H9 (cell line): ENCODE results near the gene ACSF3. TPM values are rescaled to one million over a fixed set of nuclear protein-coding genes. Genes with fewer than 3 reads are reported as not detected.

Source experiments
- DNase-seq: peaks from one replicate; pipeline ENCODE4 v3.0.0-alpha.2; 2017
- H2AFZ ChIP-seq: one replicate; pipeline ENCODE4 v1.6.1; 2013; ENCODE audit warnings: mild to moderate bottlenecking, low read length, control low read depth, moderate library complexity
- H2AK5ac ChIP-seq: 2 replicates; pipeline ENCODE4 v1.6.1; 2013; ENCODE audit warnings: low read length, control low read depth, mixed read lengths; ENCODE audit not compliant: insufficient read length
- H2BK120ac ChIP-seq: one replicate; pipeline ENCODE4 v1.6.1; 2013; ENCODE audit warnings: low read depth, mild to moderate bottlenecking, low read length, control low read depth, inconsistent platforms; ENCODE audit not compliant: poor library complexity, severe bottlenecking
- H2BK12ac ChIP-seq: 2 replicates; pipeline ENCODE4 v1.6.1; 2013; ENCODE audit warnings: low read length, control low read depth, mixed read lengths, low read depth; ENCODE audit not compliant: insufficient read length
- H2BK15ac ChIP-seq: 2 replicates; pipeline ENCODE4 v1.6.1; 2013; ENCODE audit warnings: low read depth, low read length, control low read depth
- H2BK20ac ChIP-seq: one replicate; pipeline ENCODE4 v1.6.1; 2013; ENCODE audit warnings: low read depth, mild to moderate bottlenecking, low read length, control low read depth, inconsistent platforms; ENCODE audit not compliant: poor library complexity, severe bottlenecking
- H2BK5ac ChIP-seq: 2 replicates; pipeline ENCODE4 v1.6.1; 2013; ENCODE audit warnings: low read length, control low read depth, mixed read lengths; ENCODE audit not compliant: insufficient read length
- H3K14ac ChIP-seq: 2 replicates; pipeline ENCODE4 v1.6.1; 2013; ENCODE audit warnings: low read length, control low read depth; ENCODE audit not compliant: insufficient read depth
- H3K18ac ChIP-seq: 2 replicates; pipeline ENCODE4 v1.6.1; 2013; ENCODE audit warnings: low read depth, mild to moderate bottlenecking, mixed read lengths, low read length, control low read depth; ENCODE audit not compliant: insufficient read length
- H3K23ac ChIP-seq: 2 replicates; pipeline ENCODE4 v1.6.1; 2013; ENCODE audit warnings: low read length, control low read depth, mixed read lengths, low read depth; ENCODE audit not compliant: insufficient read length
- H3K23me2 ChIP-seq: 2 replicates; pipeline ENCODE4 v1.6.1; 2013; ENCODE audit warnings: low read depth, mild to moderate bottlenecking, mixed read lengths, low read length, control low read depth; ENCODE audit not compliant: insufficient read length, poor library complexity, severe bottlenecking
- H3K27ac ChIP-seq: 2 replicates; pipeline ENCODE4 v1.5.1; 2013; ENCODE audit warnings: low read length, control low read depth, mixed read lengths, low read depth; ENCODE audit not compliant: insufficient read length
- H3K27me3 ChIP-seq: 2 replicates; pipeline ENCODE4 v1.6.1; 2013; ENCODE audit warnings: low read length, control low read depth, inconsistent platforms; ENCODE audit not compliant: insufficient read depth
- H3K4ac ChIP-seq: 2 replicates; pipeline ENCODE4 v1.6.1; 2013; ENCODE audit warnings: low read depth, mild to moderate bottlenecking, control low read depth, inconsistent platforms, low read length, moderate library complexity
- H3K4me1 ChIP-seq: 2 replicates; pipeline ENCODE4 v1.6.1; 2013; ENCODE audit warnings: low read length, control low read depth, inconsistent platforms; ENCODE audit not compliant: insufficient read depth
- H3K4me2 ChIP-seq: 2 replicates; pipeline ENCODE4 v1.6.1; 2013; ENCODE audit warnings: low read length, control low read depth, mixed read lengths; ENCODE audit not compliant: insufficient read length, insufficient read depth
- H3K56ac ChIP-seq: 2 replicates; pipeline ENCODE4 v1.6.1; 2013; ENCODE audit warnings: low read depth, mild to moderate bottlenecking, mixed read lengths, low read length, control low read depth; ENCODE audit not compliant: insufficient read length
- H3K79me1 ChIP-seq: 2 replicates; pipeline ENCODE4 v1.6.1; 2013; ENCODE audit warnings: low read depth, mild to moderate bottlenecking, moderate library complexity, low read length, control low read depth, inconsistent platforms; ENCODE audit not compliant: insufficient read depth, poor library complexity, severe bottlenecking
- H3K79me2 ChIP-seq: 2 replicates; pipeline ENCODE4 v1.6.1; 2013; ENCODE audit warnings: low read length, control low read depth, inconsistent platforms; ENCODE audit not compliant: insufficient read depth
- H3K9ac ChIP-seq: 2 replicates; pipeline ENCODE4 v1.6.1; 2013; ENCODE audit warnings: low read length, control low read depth, mixed read lengths; ENCODE audit not compliant: insufficient read length; ENCODE audit errors: extremely low read depth
- H3K9me3 ChIP-seq: one replicate; pipeline ENCODE4 v1.6.1; 2013; ENCODE audit warnings: low read depth, low read length, inconsistent platforms; ENCODE audit not compliant: control insufficient read depth
- H3T11ph ChIP-seq: one replicate; pipeline ENCODE4 v1.6.1; 2013; ENCODE audit warnings: mild to moderate bottlenecking, low read length, control low read depth, inconsistent platforms
- H4K20me1 ChIP-seq: one replicate; pipeline ENCODE4 v1.6.1; 2013; ENCODE audit not compliant: control insufficient read depth, insufficient read length, insufficient read depth
- H4K5ac ChIP-seq: 2 replicates; pipeline ENCODE4 v1.6.1; 2013; ENCODE audit warnings: low read depth, mild to moderate bottlenecking, mixed read lengths, low read length, control low read depth; ENCODE audit not compliant: insufficient read length
- H4K8ac ChIP-seq: replicated peaks from 2 replicates; pipeline ENCODE4 v1.6.1; 2013; ENCODE audit warnings: low read length, control low read depth, mixed read lengths, low read depth; ENCODE audit not compliant: insufficient read length
- H4K91ac ChIP-seq: 2 replicates; pipeline ENCODE4 v1.6.1; 2013; ENCODE audit warnings: low read depth, mild to moderate bottlenecking, moderate library complexity, mixed read lengths, low read length, control low read depth; ENCODE audit not compliant: insufficient read length
- H3K27ac Mint-ChIP-seq, 3 experiments: 2 replicates in 2 of 3; 3 replicates in 1 of 3; pipeline ENCODE4 v1.8.0; 2020 to 2021; ENCODE audit warnings: mixed read lengths in 3 of 3, mild to moderate bottlenecking in 1 of 3, moderate library complexity in 1 of 3
- H3K27me3 Mint-ChIP-seq: 2 replicates; pipeline ENCODE4 v1.8.0; 2021; ENCODE audit warnings: low read depth, mild to moderate bottlenecking, moderate library complexity, mixed read lengths
- H3K36me3 Mint-ChIP-seq, 3 experiments: 2 replicates in 2 of 3; 3 replicates in 1 of 3; pipeline ENCODE4 v1.8.0; 2020 to 2021; ENCODE audit warnings: low read depth in 3 of 3, mixed read lengths in 3 of 3; ENCODE audit not compliant: insufficient read depth in 1 of 3
- H3K4me1 Mint-ChIP-seq, 2 experiments: 2 replicates each; pipeline ENCODE4 v1.8.0; 2020; ENCODE audit warnings: mixed read lengths in 2 of 2
- H3K4me3 Mint-ChIP-seq, 2 experiments: 2 replicates in 1 of 2; 3 replicates in 1 of 2; pipeline ENCODE4 v1.8.0; 2020 to 2021; ENCODE audit warnings: mild to moderate bottlenecking in 2 of 2, mixed read lengths in 2 of 2, moderate library complexity in 1 of 2
- H3K9me3 Mint-ChIP-seq, 2 experiments: 2 replicates in 1 of 2; 3 replicates in 1 of 2; pipeline ENCODE4 v1.8.0; 2020; ENCODE audit warnings: mild to moderate bottlenecking in 2 of 2, mixed read lengths in 2 of 2, moderate library complexity in 1 of 2
- WGBS: extraction: QIAGEN DNeasy Blood & Tissue Kit; methylation state at CpG from one replicate; pipeline ENCODE4 v1.1.7; 2013; ENCODE audit warnings: missing lambda C conversion rate, low lambda C conversion rate, mixed read lengths; ENCODE audit not compliant: insufficient read length; ENCODE audit errors: extremely low coverage; 5-methylcytosine and 5-hydroxymethylcytosine counted together
- total RNA-seq: library from RNA; stranded (reverse); gene quantifications from 2 replicates; pipeline ENCODE4 v1.2.1, GENCODE V29; 2021
- TF ChIP-seq, protein P1 (sequence below): fragments of 200-600 bp; sonication (generic); conservative IDR thresholded peaks from 3 replicates; pipeline ENCODE4 v1.8.0; 2021; ENCODE audit warnings: antibody characterized with exemption, mild to moderate bottlenecking

The ACSF3 gene
- total RNA-seq, 1 experiment from 2014 or later = 31.3 TPM

DNA sequence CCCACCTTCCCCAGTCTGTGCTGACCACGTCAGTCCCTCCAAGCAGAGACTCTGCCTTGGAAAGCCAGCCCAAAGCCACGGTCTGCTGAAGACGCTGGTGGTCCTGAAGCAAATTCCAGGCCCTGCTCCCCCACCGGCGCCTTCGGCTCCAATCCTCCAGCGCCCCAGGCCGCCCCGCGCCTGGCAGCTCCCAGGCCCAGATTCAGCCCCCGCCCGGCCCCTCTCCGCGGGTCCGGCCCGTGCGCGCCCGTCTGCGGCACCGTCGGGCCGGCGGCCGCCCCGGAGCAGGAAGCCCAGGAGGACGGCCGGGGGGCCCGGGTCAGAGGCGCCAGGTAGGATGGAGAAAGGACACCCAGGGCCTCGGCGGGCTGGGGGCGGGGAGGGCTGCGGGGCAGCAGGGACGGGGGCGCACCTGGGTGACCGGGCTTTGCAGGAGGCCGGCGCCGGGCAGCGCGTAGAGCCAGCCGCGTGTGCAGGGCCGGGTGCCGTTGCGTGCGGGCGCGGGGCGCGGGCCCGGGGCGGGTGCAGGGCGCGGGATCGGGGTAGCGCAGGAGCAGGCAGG lies 107.3 kb downstream of the ACSF3 start:
- peak; percentile 40 for DNase-seq
- no CpG with 5 or more reads among the region's 58 CpGs for WGBS
- H3K9ac ChIP-seq = no peak overlapping the region
- H3K4me1 Mint-ChIP-seq = peaks cover 6 to 11% of the 10 kb centered on the region in 2 experiments; a peak in 2 of 4 replicates
- H2BK5ac ChIP-seq = no peak overlapping the region
- no peak overlapping the region for H3T11ph ChIP-seq
- peak overlapping the region; percentile 58 to 79 for H3K4me3 Mint-ChIP-seq
- H2AFZ ChIP-seq = no peak overlapping the region
- H3K36me3 Mint-ChIP-seq = no peaks in the 10 kb centered on the region; a peak in 1 of 7 replicates
- no peak overlapping the region for H3K4ac ChIP-seq
- no peak overlapping the region for H3K56ac ChIP-seq
- H3K79me1 ChIP-seq = no peaks in the 10 kb centered on the region
- H3K9me3 Mint-ChIP-seq = peaks cover 5 to 6% of the 10 kb centered on the region in 2 experiments; a peak in 2 of 5 replicates
- peak overlapping the region; percentile 39 for H3K4me2 ChIP-seq
- H2BK120ac ChIP-seq = no peak overlapping the region
- H3K18ac ChIP-seq = no peak overlapping the region
- H3K27ac Mint-ChIP-seq = no peak overlapping the region
- H4K8ac ChIP-seq = no peak overlapping the region
- no peak overlapping the region for H2BK20ac ChIP-seq
- H3K27me3 Mint-ChIP-seq = peaks cover 54% of the 10 kb centered on the region
- no peak overlapping the region for H3K23ac ChIP-seq
- peaks cover 7% of the 10 kb centered on the region; the same call in 1 of the 2 replicates for H3K27me3 ChIP-seq
- H4K91ac ChIP-seq = no peak overlapping the region
- no peaks in the 10 kb centered on the region for H4K20me1 ChIP-seq
- no peak overlapping the region for H2BK15ac ChIP-seq
- no peak overlapping the region; the same call in 1 of the 2 replicates for H3K14ac ChIP-seq
- H3K23me2 ChIP-seq = peaks cover 8% of the 10 kb centered on the region
- no peak overlapping the region for H2BK12ac ChIP-seq
- H3K4me1 ChIP-seq = no peaks in the 10 kb centered on the region
- TF ChIP-seq, protein P1, sequence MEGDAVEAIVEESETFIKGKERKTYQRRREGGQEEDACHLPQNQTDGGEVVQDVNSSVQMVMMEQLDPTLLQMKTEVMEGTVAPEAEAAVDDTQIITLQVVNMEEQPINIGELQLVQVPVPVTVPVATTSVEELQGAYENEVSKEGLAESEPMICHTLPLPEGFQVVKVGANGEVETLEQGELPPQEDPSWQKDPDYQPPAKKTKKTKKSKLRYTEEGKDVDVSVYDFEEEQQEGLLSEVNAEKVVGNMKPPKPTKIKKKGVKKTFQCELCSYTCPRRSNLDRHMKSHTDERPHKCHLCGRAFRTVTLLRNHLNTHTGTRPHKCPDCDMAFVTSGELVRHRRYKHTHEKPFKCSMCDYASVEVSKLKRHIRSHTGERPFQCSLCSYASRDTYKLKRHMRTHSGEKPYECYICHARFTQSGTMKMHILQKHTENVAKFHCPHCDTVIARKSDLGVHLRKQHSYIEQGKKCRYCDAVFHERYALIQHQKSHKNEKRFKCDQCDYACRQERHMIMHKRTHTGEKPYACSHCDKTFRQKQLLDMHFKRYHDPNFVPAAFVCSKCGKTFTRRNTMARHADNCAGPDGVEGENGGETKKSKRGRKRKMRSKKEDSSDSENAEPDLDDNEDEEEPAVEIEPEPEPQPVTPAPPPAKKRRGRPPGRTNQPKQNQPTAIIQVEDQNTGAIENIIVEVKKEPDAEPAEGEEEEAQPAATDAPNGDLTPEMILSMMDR = no peak
- no peak overlapping the region for H2AK5ac ChIP-seq
- H3K9me3 ChIP-seq = no peaks in the 10 kb centered on the region
- H4K5ac ChIP-seq = no peak overlapping the region
- H3K79me2 ChIP-seq = no peaks in the 10 kb centered on the region
- no peak overlapping the region for H3K27ac ChIP-seq
